ENCODE data around the gene TMOD2.

TMOD2 gene

GRCh38 chr15:51751697-51752683 is 593 bp downstream of the TMOD2 start:
- ATAC-seq: peak; percentile 69
- Mint-ChIP-seq H3K9me3 (no peaks in the 10 kb centered on the region), H3K36me3 (peaks cover 8% of the 10 kb centered on the region), H3K27ac (peak overlapping the region; percentile 89), H3K27me3 (no peaks in the 10 kb centered on the region), H3K4me1 (peaks cover 58% of the 10 kb centered on the region), H3K4me3 (peak overlapping the region; percentile 98)

DNA sequence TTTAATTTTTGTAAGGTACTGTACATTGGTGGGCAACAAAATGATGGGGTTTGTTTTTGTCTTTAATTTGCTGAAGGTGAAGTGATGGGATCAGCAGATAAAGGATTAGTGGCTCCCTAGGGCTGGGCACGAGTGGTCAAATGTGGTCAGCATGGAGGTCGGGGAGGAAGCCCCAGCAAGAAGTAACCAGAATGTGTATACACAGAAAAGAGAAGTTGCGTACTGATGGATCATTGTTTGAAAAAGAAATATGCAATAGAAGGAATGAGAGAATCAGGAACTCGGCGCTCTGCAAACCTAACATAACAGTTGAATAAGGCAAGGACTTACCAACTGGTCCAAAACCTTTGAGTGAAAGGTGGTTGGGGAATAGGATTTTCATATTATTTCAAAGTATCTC is 1.5 kb downstream of the TMOD2 start:
- Mint-ChIP-seq H3K27ac (peak overlapping the region; percentile 60), H3K4me1 (peaks cover 58% of the 10 kb centered on the region), H3K36me3 (peaks cover 8% of the 10 kb centered on the region), H3K27me3 (no peaks in the 10 kb centered on the region), H3K9me3 (no peaks in the 10 kb centered on the region), H3K4me3 (peak overlapping the region; percentile 40)
- no peak for ATAC-seq

GRCh38 chr15:51754267-51754666 is 2.9 kb downstream of the TMOD2 start:
- Mint-ChIP-seq H3K4me1 (peaks cover 65% of the 10 kb centered on the region), H3K4me3 (no peak overlapping the region), H3K27me3 (no peaks in the 10 kb centered on the region), H3K27ac (no peak overlapping the region), H3K36me3 (peaks cover 16% of the 10 kb centered on the region), H3K9me3 (no peaks in the 10 kb centered on the region)
- no peak for ATAC-seq

DNA sequence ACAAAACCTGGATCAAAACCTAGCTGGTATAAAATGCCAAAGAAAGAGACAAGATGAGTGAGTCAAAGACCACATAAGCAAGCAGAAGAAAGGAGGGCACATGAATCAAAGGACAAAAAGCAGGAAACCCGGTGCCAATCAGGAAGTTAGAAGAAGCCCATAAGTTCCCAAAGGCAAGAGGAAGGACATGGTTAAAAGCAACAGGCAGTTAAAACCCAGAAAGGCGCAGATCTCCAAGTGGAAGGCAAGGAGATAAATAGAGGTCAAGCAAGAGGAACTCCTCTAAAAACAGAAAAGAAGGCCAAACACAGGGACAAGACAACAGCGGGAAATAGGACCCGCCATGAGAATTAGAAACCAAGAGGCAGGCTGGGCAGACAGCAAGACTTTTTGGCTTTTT is 4.4 kb downstream of the TMOD2 start:
- Mint-ChIP-seq H3K4me3 (no peak overlapping the region), H3K36me3 (peaks cover 16% of the 10 kb centered on the region), H3K4me1 (peaks cover 53% of the 10 kb centered on the region), H3K9me3 (no peaks in the 10 kb centered on the region), H3K27ac (no peak overlapping the region), H3K27me3 (no peaks in the 10 kb centered on the region)
- no peak for ATAC-seq

- Mint-ChIP-seq H3K27me3 (no peaks in the 10 kb centered on the region), H3K27ac (no peak overlapping the region), H3K9me3 (no peaks in the 10 kb centered on the region), H3K4me3 (no peak overlapping the region), H3K36me3 (peaks cover 16% of the 10 kb centered on the region), H3K4me1 (peaks cover 52% of the 10 kb centered on the region)
- no peak for ATAC-seq
Measured at GRCh38 chr15:51756482-51756881, 5.1 kb downstream of the TMOD2 start.

DNA sequence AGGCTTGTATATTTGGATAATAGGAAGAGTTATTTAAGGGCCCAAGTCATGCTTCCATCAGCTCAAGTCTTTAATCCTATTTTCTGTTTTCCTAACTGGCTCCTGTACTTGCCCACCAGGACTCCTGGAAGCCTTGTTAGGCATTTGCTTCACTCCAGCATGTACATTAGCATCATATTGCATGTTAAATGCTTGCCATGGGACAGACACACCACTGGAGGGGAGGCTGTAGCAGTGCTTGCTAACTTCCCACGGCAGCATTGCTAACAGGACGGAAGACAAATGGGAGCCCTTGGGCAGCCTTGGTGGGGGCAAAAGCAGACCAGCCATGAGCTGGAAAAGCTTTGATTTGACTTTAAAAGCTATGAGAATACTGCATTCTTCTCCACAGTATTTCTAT is 6.1 kb downstream of the TMOD2 start:
- no peaks in the 10 kb centered on the region for H3K9me3 Mint-ChIP-seq
- no peaks in the 10 kb centered on the region for H3K27me3 Mint-ChIP-seq
- H3K27ac Mint-ChIP-seq: no peak overlapping the region
- H3K4me1 Mint-ChIP-seq: peaks cover 48% of the 10 kb centered on the region
- H3K36me3 Mint-ChIP-seq: peaks cover 16% of the 10 kb centered on the region
- no peak for ATAC-seq
- no peak overlapping the region for H3K4me3 Mint-ChIP-seq

DNA sequence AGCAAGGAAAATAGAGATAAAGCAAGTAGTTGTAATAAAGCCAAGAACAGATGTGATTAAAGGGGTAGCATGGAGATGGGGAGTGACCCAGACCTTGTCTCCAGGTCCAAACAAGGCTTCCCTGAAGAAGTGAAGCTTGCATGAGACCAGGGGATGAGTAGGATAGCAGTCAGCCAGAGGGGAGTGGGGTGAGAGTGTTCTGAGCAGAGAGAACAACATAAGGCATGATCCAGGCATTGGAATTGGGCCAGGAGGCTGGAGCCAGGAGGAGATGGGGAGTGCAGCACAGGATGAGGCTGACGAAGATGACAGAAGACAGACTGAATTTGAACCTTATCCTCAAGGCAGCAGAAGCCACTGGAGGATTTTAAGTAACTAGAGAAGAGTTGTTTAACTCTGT is 7.2 kb downstream of the TMOD2 start:
- Mint-ChIP-seq H3K4me1 (peaks cover 36% of the 10 kb centered on the region), H3K4me3 (no peak overlapping the region), H3K36me3 (peaks cover 16% of the 10 kb centered on the region), H3K27ac (no peak overlapping the region), H3K27me3 (no peaks in the 10 kb centered on the region), H3K9me3 (no peaks in the 10 kb centered on the region)
- no peak for ATAC-seq

- H3K9me3 Mint-ChIP-seq: no peaks in the 10 kb centered on the region
- H3K4me3 Mint-ChIP-seq: no peak overlapping the region
- H3K4me1 Mint-ChIP-seq: peaks cover 29% of the 10 kb centered on the region
- peaks cover 16% of the 10 kb centered on the region for H3K36me3 Mint-ChIP-seq
- no peak overlapping the region for H3K27ac Mint-ChIP-seq
- no peaks in the 10 kb centered on the region for H3K27me3 Mint-ChIP-seq
- ATAC-seq: no peak
Measured at GRCh38 chr15:51759557-51760070, 8.2 kb downstream of the TMOD2 start.

- no peak for ATAC-seq
- Mint-ChIP-seq H3K4me3 (no peak overlapping the region), H3K36me3 (peaks cover 9% of the 10 kb centered on the region), H3K9me3 (no peaks in the 10 kb centered on the region), H3K27ac (no peak overlapping the region), H3K27me3 (no peaks in the 10 kb centered on the region), H3K4me1 (peaks cover 20% of the 10 kb centered on the region)
Measured at GRCh38 chr15:51760805-51761204, 9.4 kb downstream of the TMOD2 start.

DNA sequence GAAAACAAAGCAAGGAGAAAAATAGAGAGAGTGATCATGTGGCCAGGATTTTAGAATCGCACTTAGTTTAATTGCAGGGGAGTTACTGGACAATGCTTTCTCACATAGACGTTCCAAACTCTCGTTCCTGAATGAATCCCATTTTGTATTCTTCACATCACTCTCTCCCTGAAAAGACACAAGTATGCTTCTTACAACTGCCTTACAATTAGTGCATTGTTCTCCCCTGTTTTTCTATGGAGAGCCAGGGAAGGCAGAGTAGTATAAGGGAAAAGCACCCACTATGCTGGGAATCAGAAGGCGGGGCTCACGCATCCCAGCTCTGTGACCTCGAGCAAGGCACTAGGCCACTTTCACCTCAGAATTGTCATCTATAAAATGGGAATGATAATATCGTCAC is 14.4 kb downstream of the TMOD2 start:
- Mint-ChIP-seq H3K27me3 (no peaks in the 10 kb centered on the region), H3K9me3 (no peaks in the 10 kb centered on the region), H3K4me1 (peaks cover 17% of the 10 kb centered on the region), H3K36me3 (peaks cover 23% of the 10 kb centered on the region), H3K27ac (no peak overlapping the region), H3K4me3 (no peak overlapping the region)
- no peak for ATAC-seq

DNA sequence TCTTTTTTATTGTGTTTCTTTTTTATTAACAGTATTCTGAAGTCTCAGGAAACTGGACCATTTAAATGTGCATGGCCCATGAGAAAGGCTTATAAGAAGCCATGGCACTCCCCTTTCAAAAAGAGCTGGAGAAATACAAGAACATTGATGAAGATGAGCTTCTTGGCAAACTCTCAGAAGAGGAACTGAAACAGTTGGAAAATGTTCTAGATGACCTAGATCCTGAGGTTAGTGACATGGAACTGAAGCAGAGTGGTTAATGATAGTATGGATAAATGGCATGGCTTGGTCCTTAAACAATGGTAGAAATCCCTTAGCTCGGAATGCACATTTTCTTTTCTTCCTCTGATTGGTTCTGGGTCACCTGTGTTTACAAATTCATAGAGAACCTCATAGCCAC is 14.9 kb downstream of the TMOD2 start:
- Mint-ChIP-seq H3K4me1 (peaks cover 12% of the 10 kb centered on the region), H3K27ac (no peak overlapping the region), H3K9me3 (no peaks in the 10 kb centered on the region), H3K4me3 (no peak overlapping the region), H3K27me3 (no peaks in the 10 kb centered on the region), H3K36me3 (peaks cover 23% of the 10 kb centered on the region)
- no peak for ATAC-seq

- Mint-ChIP-seq H3K9me3 (no peaks in the 10 kb centered on the region), H3K4me3 (no peak overlapping the region), H3K27me3 (no peaks in the 10 kb centered on the region), H3K4me1 (peaks cover 12% of the 10 kb centered on the region), H3K27ac (peak overlapping the region; percentile 77), H3K36me3 (peaks cover 30% of the 10 kb centered on the region)
- peak; percentile 65 for ATAC-seq
Measured at GRCh38 chr15:51768018-51768417, 16.6 kb downstream of the TMOD2 start.

DNA sequence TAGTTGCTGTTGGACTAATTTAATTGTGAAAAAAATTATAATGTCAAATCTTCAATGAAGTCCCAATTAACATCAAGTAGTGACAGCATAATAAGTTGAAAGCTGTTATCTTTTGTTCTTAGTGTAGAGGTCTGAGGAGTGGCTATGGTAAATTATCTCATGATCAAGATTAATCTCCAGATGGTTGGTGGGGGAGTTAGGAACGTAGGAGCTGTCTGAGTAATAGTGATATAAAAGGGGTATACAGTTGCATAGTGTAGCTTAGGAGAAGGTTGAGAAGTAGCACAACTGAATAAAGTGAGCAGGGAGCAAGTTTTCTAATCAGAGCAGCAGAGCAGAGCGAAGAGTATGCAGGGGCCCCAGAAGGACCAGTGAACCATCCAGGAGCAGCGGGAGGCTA is 19.5 kb downstream of the TMOD2 start:
- Mint-ChIP-seq H3K36me3 (peaks cover 39% of the 10 kb centered on the region), H3K4me3 (no peak overlapping the region), H3K9me3 (no peaks in the 10 kb centered on the region), H3K4me1 (peaks cover 13% of the 10 kb centered on the region), H3K27ac (peak overlapping the region; percentile 5), H3K27me3 (no peaks in the 10 kb centered on the region)
- ATAC-seq: no peak

GRCh38 chr15:51771773-51772172 is 20.4 kb downstream of the TMOD2 start:
- peaks cover 20% of the 10 kb centered on the region for H3K4me1 Mint-ChIP-seq
- H3K4me3 Mint-ChIP-seq: no peak overlapping the region
- H3K27ac Mint-ChIP-seq: no peak overlapping the region
- ATAC-seq: no peak
- H3K27me3 Mint-ChIP-seq: no peaks in the 10 kb centered on the region
- no peaks in the 10 kb centered on the region for H3K9me3 Mint-ChIP-seq
- peaks cover 35% of the 10 kb centered on the region for H3K36me3 Mint-ChIP-seq

DNA sequence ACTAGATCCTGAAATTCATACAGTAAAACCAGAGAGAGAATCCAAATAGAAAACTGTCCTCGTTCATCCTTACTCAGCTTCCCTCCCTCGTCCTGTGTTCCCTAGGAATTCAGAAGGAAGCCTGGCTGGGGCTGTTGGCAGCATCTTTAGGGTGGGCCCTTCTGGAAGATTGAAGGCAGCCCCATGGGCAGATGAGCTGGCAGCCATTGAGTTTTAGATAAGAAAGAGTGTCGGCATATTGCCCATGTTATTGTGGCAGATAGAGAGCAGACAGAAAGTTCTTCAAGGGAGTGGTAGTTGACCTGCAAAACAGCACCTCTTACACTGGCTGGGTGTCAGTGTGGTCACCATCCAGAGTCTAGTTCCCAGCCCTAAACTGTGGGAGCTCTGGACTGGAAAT is 23.5 kb downstream of the TMOD2 start:
- no peaks in the 10 kb centered on the region for H3K9me3 Mint-ChIP-seq
- no peak overlapping the region for H3K27ac Mint-ChIP-seq
- peaks cover 7% of the 10 kb centered on the region for H3K4me1 Mint-ChIP-seq
- peaks cover 26% of the 10 kb centered on the region for H3K36me3 Mint-ChIP-seq
- no peak overlapping the region for H3K4me3 Mint-ChIP-seq
- ATAC-seq: no peak
- H3K27me3 Mint-ChIP-seq: no peaks in the 10 kb centered on the region
